Right lobe of liver (tissue), 4 donors: ENCODE data around the gene ZMAT5.

Experiments used
- POLR2A ChIP-seq: fragments of 450-650 bp; IDR thresholded peaks from one replicate; pipeline ENCODE4 v1.6.1; 2017; ENCODE audit warnings: antibody characterized with exemption, mild to moderate bottlenecking
- TF ChIP-seq, protein P1 (sequence below), 4 donors: fragments of 200-600 bp in 3 of 4; fragments of 450-650 bp in 1 of 4; IDR thresholded peaks; one replicate each; pipeline versions ENCODE4 v1.5.1 to v1.8.0; 2016 to 2022; ENCODE audit warnings: antibody characterized with exemption in 4 of 4, mild to moderate bottlenecking in 2 of 4
- donor health status: DM: no; HTN: no; CAD: no.
- donor health status: DM: no; HTN: no; CAD: no.
- donor health status: DM: no; HTN: yes; CAD: no.

DNA sequence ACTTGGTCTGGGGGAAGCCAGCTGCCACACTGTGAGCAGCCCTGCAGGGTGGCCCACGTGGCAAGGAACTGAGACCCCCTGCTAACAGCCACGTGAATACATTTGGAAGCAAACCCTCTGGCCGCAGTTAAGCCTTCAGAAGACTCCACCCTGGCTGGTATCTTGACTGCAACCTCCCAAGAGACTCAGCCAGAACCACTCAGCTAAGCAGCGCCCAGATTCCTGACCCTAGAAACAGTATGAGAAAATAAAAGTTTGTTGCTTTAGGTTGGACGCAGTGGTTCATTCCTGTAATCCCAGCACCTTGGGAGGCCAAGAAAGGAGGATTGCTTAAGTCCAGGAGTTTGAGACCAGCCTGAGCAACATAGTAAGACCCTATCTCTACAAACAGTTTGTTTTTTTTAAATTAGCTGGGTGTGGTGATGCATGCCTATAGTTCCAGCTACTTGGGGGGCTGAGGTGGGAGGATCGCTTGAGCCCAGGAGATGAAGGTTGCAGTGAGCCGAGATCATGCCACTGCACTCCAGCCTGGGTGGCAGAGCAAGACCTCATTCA, 8.7 kb downstream of the ZMAT5 start:
- TF ChIP-seq, protein P1, sequence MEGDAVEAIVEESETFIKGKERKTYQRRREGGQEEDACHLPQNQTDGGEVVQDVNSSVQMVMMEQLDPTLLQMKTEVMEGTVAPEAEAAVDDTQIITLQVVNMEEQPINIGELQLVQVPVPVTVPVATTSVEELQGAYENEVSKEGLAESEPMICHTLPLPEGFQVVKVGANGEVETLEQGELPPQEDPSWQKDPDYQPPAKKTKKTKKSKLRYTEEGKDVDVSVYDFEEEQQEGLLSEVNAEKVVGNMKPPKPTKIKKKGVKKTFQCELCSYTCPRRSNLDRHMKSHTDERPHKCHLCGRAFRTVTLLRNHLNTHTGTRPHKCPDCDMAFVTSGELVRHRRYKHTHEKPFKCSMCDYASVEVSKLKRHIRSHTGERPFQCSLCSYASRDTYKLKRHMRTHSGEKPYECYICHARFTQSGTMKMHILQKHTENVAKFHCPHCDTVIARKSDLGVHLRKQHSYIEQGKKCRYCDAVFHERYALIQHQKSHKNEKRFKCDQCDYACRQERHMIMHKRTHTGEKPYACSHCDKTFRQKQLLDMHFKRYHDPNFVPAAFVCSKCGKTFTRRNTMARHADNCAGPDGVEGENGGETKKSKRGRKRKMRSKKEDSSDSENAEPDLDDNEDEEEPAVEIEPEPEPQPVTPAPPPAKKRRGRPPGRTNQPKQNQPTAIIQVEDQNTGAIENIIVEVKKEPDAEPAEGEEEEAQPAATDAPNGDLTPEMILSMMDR (IDR thresholded peaks at IDR 0.05), result no peak
- TF ChIP-seq POLR2A, result no peak
